Neural cell (in vitro differentiated cells): Measurements from ENCODE around the gene SLCO2B1. TPM values are rescaled to one million over a fixed set of nuclear protein-coding genes. Genes with fewer than 3 reads are reported as not detected.

ENCODE experiments used
- H2AFZ ChIP-seq: fragments of 200-600, 300-800 bp; sonication (generic), shearing (Covaris generic); 2 replicates; pipeline ENCODE4 v1.6.0; 2014; ENCODE audit warnings: low read depth, mild to moderate bottlenecking, antibody characterized with exemption, low read length, moderate library complexity
- H3F3A ChIP-seq: fragments of 200-600 bp; shearing (Covaris generic); 2 replicates; pipeline ENCODE4 v1.6.1; 2016; ENCODE audit warnings: mild to moderate bottlenecking, moderate library complexity, mixed read lengths, antibody characterized with exemption, low read length; ENCODE audit not compliant: insufficient read depth, poor library complexity, severe bottlenecking
- H3K27ac ChIP-seq: fragments of 200-600, 300-800 bp; sonication (generic), shearing (Covaris generic); 2 replicates; pipeline ENCODE4 v1.5.1; 2014; ENCODE audit warnings: mild to moderate bottlenecking, low read length, moderate library complexity
- H3K27me3 ChIP-seq: fragments of 300-800, 200-600 bp; sonication (generic), shearing (Covaris generic); 2 replicates; pipeline ENCODE4 v1.6.0; 2014; ENCODE audit warnings: mild to moderate bottlenecking, low read depth, low read length, moderate library complexity; ENCODE audit not compliant: insufficient read depth
- H3K36me3 ChIP-seq: fragments of 300-800, 200-600 bp; sonication (generic), shearing (Covaris generic); 2 replicates; pipeline ENCODE4 v1.5.1; 2014; ENCODE audit warnings: mild to moderate bottlenecking, antibody characterized with exemption, low read length, moderate library complexity; ENCODE audit not compliant: insufficient read depth
- H3K4me2 ChIP-seq: fragments of 300-800, 200-600 bp; sonication (generic), shearing (Covaris generic); 2 replicates; pipeline ENCODE4 v1.6.0; 2014; ENCODE audit warnings: mild to moderate bottlenecking, low read length
- H3K4me3 ChIP-seq: fragments of 300-800, 200-600 bp; sonication (generic), shearing (Covaris generic); 2 replicates; pipeline ENCODE4 v1.5.1; 2014; ENCODE audit warnings: mild to moderate bottlenecking, low read length, moderate library complexity
- H3K79me2 ChIP-seq: fragments of 200-600 bp; shearing (Covaris generic); replicated peaks from 2 replicates; pipeline ENCODE4 v1.6.0; 2014; ENCODE audit warnings: mild to moderate bottlenecking, low read length, moderate library complexity; ENCODE audit not compliant: insufficient read depth
- H3K9ac ChIP-seq: fragments of 300-800, 200-600 bp; sonication (generic), shearing (Covaris generic); 2 replicates; pipeline ENCODE4 v1.6.1; 2016; ENCODE audit warnings: mild to moderate bottlenecking, low read length, mixed read lengths
- H3K9me2 ChIP-seq: fragments of 200-600 bp; shearing (Covaris generic); 2 replicates; pipeline ENCODE4 v1.6.1; 2016; ENCODE audit warnings: mild to moderate bottlenecking, low read length, mixed read lengths; ENCODE audit not compliant: insufficient read depth
- H3K9me3 ChIP-seq: fragments of 200-600, 300-800 bp; sonication (generic), shearing (Covaris generic); 2 replicates; pipeline ENCODE4 v1.6.1; 2016; ENCODE audit warnings: mild to moderate bottlenecking, mixed run types, low read length, moderate library complexity, mixed read lengths
- H4K20me1 ChIP-seq: fragments of 200-600 bp; shearing (Covaris generic); 2 replicates; pipeline ENCODE4 v1.6.1; 2016; ENCODE audit warnings: mild to moderate bottlenecking, mixed run types; ENCODE audit not compliant: insufficient read depth
- EP300 ChIP-seq: fragments of 450-650 bp; conservative IDR thresholded peaks from 2 replicates; pipeline ENCODE4 v1.6.1; 2014; ENCODE audit warnings: antibody characterized with exemption, mild to moderate bottlenecking, moderate library complexity; ENCODE audit not compliant: poor library complexity, severe bottlenecking
- EZH2 ChIP-seq: fragments of 200-600, 300-800 bp; shearing (Covaris generic), sonication (generic); IDR thresholded peaks from 2 replicates; pipeline ENCODE4 v1.6.1; 2014; ENCODE audit warnings: antibody characterized with exemption, low read length, borderline replicate concordance, mild to moderate bottlenecking; ENCODE audit not compliant: insufficient read depth, poor library complexity, severe bottlenecking
- MXI1 ChIP-seq: fragments of 450-650 bp; conservative IDR thresholded peaks from 2 replicates; pipeline ENCODE4 v1.6.1; 2014; ENCODE audit warnings: antibody characterized with exemption, mild to moderate bottlenecking; ENCODE audit not compliant: poor library complexity, severe bottlenecking
- POLR2AphosphoS5 ChIP-seq: IDR thresholded peaks from 2 replicates; pipeline ENCODE4 v1.6.1; 2012
- RAD21 ChIP-seq: fragments of 450-650 bp; conservative IDR thresholded peaks from 2 replicates; pipeline ENCODE4 v1.6.1; 2014; ENCODE audit warnings: antibody characterized with exemption, mild to moderate bottlenecking, moderate library complexity
- SMC3 ChIP-seq: fragments of 450-650 bp; conservative IDR thresholded peaks from 2 replicates; pipeline ENCODE4 v1.6.1; 2014; ENCODE audit warnings: antibody characterized with exemption, mild to moderate bottlenecking, moderate library complexity; ENCODE audit not compliant: poor library complexity
- TAF1 ChIP-seq: IDR thresholded peaks from 2 replicates; pipeline ENCODE4 v1.6.1; 2012; ENCODE audit warnings: low read depth
- polyA plus RNA-seq: library from polyadenylated mRNA; depleted of rRNA; stranded (reverse); fragments of >200 nt; gene quantifications from 2 replicates; pipeline ENCODE4 v1.2.3, GENCODE V29; 2014
- TF ChIP-seq, protein P1 (sequence below): fragments of 450-650 bp; IDR thresholded peaks from 2 replicates; pipeline ENCODE4 v1.5.1; 2014; ENCODE audit warnings: antibody characterized with exemption, mild to moderate bottlenecking, moderate library complexity; ENCODE audit not compliant: poor library complexity, severe bottlenecking
- TF ChIP-seq, protein P2 (sequence below): IDR thresholded peaks from 2 replicates; pipeline ENCODE4 v1.6.1; 2012; ENCODE audit warnings: borderline replicate concordance

Gene SLCO2B1
- polyA plus RNA-seq, 1 donor from 2014 or later, result not detected

- no peak overlapping the region for H3K9ac ChIP-seq
- H4K20me1 ChIP-seq, result no peaks in the 10 kb centered on the region
- H3K9me2 ChIP-seq, result no peaks in the 10 kb centered on the region
- TF ChIP-seq MXI1, result no peak
- TF ChIP-seq, protein P1, sequence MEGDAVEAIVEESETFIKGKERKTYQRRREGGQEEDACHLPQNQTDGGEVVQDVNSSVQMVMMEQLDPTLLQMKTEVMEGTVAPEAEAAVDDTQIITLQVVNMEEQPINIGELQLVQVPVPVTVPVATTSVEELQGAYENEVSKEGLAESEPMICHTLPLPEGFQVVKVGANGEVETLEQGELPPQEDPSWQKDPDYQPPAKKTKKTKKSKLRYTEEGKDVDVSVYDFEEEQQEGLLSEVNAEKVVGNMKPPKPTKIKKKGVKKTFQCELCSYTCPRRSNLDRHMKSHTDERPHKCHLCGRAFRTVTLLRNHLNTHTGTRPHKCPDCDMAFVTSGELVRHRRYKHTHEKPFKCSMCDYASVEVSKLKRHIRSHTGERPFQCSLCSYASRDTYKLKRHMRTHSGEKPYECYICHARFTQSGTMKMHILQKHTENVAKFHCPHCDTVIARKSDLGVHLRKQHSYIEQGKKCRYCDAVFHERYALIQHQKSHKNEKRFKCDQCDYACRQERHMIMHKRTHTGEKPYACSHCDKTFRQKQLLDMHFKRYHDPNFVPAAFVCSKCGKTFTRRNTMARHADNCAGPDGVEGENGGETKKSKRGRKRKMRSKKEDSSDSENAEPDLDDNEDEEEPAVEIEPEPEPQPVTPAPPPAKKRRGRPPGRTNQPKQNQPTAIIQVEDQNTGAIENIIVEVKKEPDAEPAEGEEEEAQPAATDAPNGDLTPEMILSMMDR, result no peak
- TF ChIP-seq POLR2AphosphoS5, result no peak
- TF ChIP-seq EZH2, result no peak
- TF ChIP-seq RAD21, result no peak
- TF ChIP-seq, protein P2, sequence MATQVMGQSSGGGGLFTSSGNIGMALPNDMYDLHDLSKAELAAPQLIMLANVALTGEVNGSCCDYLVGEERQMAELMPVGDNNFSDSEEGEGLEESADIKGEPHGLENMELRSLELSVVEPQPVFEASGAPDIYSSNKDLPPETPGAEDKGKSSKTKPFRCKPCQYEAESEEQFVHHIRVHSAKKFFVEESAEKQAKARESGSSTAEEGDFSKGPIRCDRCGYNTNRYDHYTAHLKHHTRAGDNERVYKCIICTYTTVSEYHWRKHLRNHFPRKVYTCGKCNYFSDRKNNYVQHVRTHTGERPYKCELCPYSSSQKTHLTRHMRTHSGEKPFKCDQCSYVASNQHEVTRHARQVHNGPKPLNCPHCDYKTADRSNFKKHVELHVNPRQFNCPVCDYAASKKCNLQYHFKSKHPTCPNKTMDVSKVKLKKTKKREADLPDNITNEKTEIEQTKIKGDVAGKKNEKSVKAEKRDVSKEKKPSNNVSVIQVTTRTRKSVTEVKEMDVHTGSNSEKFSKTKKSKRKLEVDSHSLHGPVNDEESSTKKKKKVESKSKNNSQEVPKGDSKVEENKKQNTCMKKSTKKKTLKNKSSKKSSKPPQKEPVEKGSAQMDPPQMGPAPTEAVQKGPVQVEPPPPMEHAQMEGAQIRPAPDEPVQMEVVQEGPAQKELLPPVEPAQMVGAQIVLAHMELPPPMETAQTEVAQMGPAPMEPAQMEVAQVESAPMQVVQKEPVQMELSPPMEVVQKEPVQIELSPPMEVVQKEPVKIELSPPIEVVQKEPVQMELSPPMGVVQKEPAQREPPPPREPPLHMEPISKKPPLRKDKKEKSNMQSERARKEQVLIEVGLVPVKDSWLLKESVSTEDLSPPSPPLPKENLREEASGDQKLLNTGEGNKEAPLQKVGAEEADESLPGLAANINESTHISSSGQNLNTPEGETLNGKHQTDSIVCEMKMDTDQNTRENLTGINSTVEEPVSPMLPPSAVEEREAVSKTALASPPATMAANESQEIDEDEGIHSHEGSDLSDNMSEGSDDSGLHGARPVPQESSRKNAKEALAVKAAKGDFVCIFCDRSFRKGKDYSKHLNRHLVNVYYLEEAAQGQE, result no peak
- TF ChIP-seq EP300, result no peak
- TF ChIP-seq TAF1, result no peak
- no peak for TF ChIP-seq SMC3
- H3K9me3 ChIP-seq, result no peaks in the 10 kb centered on the region
- H3K79me2 ChIP-seq, result no peaks in the 10 kb centered on the region
- H3K4me3 ChIP-seq, result no peak overlapping the region
- no peak overlapping the region for H2AFZ ChIP-seq
- no peak overlapping the region for H3K27ac ChIP-seq
- H3F3A ChIP-seq, result no peaks in the 10 kb centered on the region
- no peaks in the 10 kb centered on the region for H3K27me3 ChIP-seq
- H3K36me3 ChIP-seq, result no peaks in the 10 kb centered on the region
- no peak overlapping the region for H3K4me2 ChIP-seq
These were observed 78.6 kb downstream of the SLCO2B1 start for GRCh38 chr11:75229466-75229865.

DNA sequence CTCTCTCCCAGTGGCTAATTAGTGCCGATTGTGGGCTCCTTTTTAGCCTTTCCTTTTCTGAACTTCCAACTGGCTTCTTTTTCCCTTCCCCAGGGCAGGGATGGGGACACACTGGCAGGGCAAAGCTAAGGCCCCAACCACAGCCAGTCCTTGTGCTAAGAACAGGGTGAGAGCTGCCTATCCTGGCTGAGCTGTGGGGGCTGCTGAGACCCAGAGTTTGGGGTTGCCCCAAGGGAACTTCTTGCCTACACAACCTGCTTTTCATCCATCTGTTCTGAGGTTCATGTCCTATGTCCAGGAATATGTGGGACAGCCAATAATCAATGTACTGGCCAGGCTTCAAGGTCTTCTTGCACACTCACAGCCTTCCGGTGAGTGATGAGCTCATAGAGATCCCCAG, 79.7 kb downstream of the SLCO2B1 start:
- H3K36me3 ChIP-seq, result no peaks in the 10 kb centered on the region
- no peaks in the 10 kb centered on the region for H3K27me3 ChIP-seq
- H3K9ac ChIP-seq, result no peak overlapping the region
- no peaks in the 10 kb centered on the region for H3K79me2 ChIP-seq
- H3F3A ChIP-seq, result no peaks in the 10 kb centered on the region
- no peaks in the 10 kb centered on the region for H3K9me2 ChIP-seq
- no peaks in the 10 kb centered on the region for H3K9me3 ChIP-seq
- H3K4me3 ChIP-seq, result no peak overlapping the region
- no peaks in the 10 kb centered on the region for H4K20me1 ChIP-seq
- H2AFZ ChIP-seq, result no peak overlapping the region
- no peak overlapping the region for H3K4me2 ChIP-seq
- no peak overlapping the region for H3K27ac ChIP-seq
- TF ChIP-seq TAF1 (no peak), EP300 (no peak), MXI1 (no peak), POLR2AphosphoS5 (no peak), EZH2 (no peak), RAD21 (no peak), SMC3 (no peak)
- TF ChIP-seq, protein P2, result no peak
- TF ChIP-seq, protein P1, result no peak
